Body of pancreas (tissue), 4 donors: ENCODE measurements around the gene ACSF3. TPM values are rescaled to one million over a fixed set of nuclear protein-coding genes. Genes with fewer than 3 reads are reported as not detected.
A peak's percentile ranks its signal among the peaks of the same experiment; 100 is the strongest.
"Not testable (repeated sequence)": the region's sequence is repeated elsewhere in the genome, so short reads cannot be mapped to it uniquely, and the experiment has no call there.

ENCODE experiments used
- ATAC-seq: fragments of 150-250 bp; one replicate; pipeline ENCODE4 v1.9.1; 2016
- DNase-seq, 4 donors: peaks; one replicate each; pipeline ENCODE4 v3.0.0-alpha.2; 2019
- H3K27ac ChIP-seq, 4 donors: fragments of 200-600 bp; sonication (generic); 1 replicate in 3 of 4; 2 replicates in 1 of 4; pipeline versions ENCODE4 v1.5.1 to v1.6.1; 2016 to 2019; ENCODE audit warnings: mild to moderate bottlenecking in 1 of 4, mixed read lengths in 1 of 4, moderate library complexity in 1 of 4
- H3K27me3 ChIP-seq, 2 donors: fragments of 200-600 bp; sonication (generic); one replicate each; pipeline ENCODE4 v1.6.0; 2016; ENCODE audit warnings: mild to moderate bottlenecking in 1 of 2
- H3K36me3 ChIP-seq, 2 donors: fragments of 200-600 bp; sonication (generic); replicated peaks in 1 of 2; 2 replicates each; pipeline ENCODE4 v1.5.1; 2016; ENCODE audit warnings: low read depth in 2 of 2; ENCODE audit not compliant: insufficient read depth in 1 of 2
- H3K4me1 ChIP-seq: fragments of 200-600 bp; sonication (generic); one replicate; pipeline ENCODE4 v1.6.0; 2016
- H3K4me3 ChIP-seq, 2 donors: fragments of 200-600 bp; sonication (generic); 1 replicate in 1 of 2; 2 replicates in 1 of 2; pipeline ENCODE4 v1.5.1; 2016 to 2019
- H3K9me3 ChIP-seq, 3 donors: fragments of 200-600 bp; sonication (generic); 1 replicate in 2 of 3; 2 replicates in 1 of 3; pipeline ENCODE4 v1.5.1; 2016
- CTCF ChIP-seq, 7 experiments: fragments of 450-650 bp in 4 of 7; fragments of 200-600 bp in 3 of 7; sonication (generic) in 3 of 7; IDR thresholded peaks; one replicate each; pipeline ENCODE4 v1.5.1; 2016 to 2019; ENCODE audit warnings: antibody characterized with exemption in 7 of 7
- POLR2A ChIP-seq, 3 donors: fragments of 450-650 bp; IDR thresholded peaks; one replicate each; pipeline ENCODE4 v1.6.1; 2016; ENCODE audit warnings: antibody characterized with exemption in 3 of 3, mild to moderate bottlenecking in 2 of 3
- WGBS, 2 donors: methylation state at CpG; one replicate each; pipeline ENCODE4 v1.1.5; 2017; 5-methylcytosine and 5-hydroxymethylcytosine counted together
- intact Hi-C: fragments of 100-400 bp; cut with DNase I; formaldehyde crosslinking; loops from one replicate; pipeline ENCODE4 v1.15.1; 2023
- total RNA-seq, 2 donors: library from RNA; depleted of rRNA; stranded (reverse); fragments of >200 nt; gene quantifications; one replicate each; pipeline ENCODE4 v1.1.0, GENCODE V29; 2016

The ACSF3 gene
- total RNA-seq, 2 donors from 2014 or later: 22.1 to 48.8 TPM

GRCh38 chr16:89184933-89185794 is 91.5 kb downstream of the ACSF3 start:
- no peaks in the 10 kb centered on the region for H3K27me3 ChIP-seq
- no peak for ATAC-seq

GRCh38 chr16:89185887-89186592 is 92.4 kb downstream of the ACSF3 start:
- DNase-seq, ATAC-seq, H3K4me3 ChIP-seq, H3K4me1 ChIP-seq, H3K9me3 ChIP-seq, H3K27ac ChIP-seq, H3K36me3 ChIP-seq, H3K27me3 ChIP-seq, intact Hi-C loops: not testable (repeated sequence)
- 64 to 77% methylated on average over 17 to 30 of the region's 30 CpGs for WGBS, 2 donors

More at GRCh38 chr16:89184933-89185794, 91.5 kb downstream of the ACSF3 start:
- DNase-seq: no peak
- intact Hi-C loops: no loop called here
- Histone ChIP-seq H3K4me3 (no peak overlapping the region), H3K36me3 (no peaks in the 10 kb centered on the region), H3K9me3 (no peaks in the 10 kb centered on the region), H3K27ac (no peak overlapping the region), H3K4me1 (no peaks in the 10 kb centered on the region)
- TF ChIP-seq CTCF (IDR thresholded peaks at IDR 0.05): no peak
- TF ChIP-seq POLR2A (IDR thresholded peaks at IDR 0.05): no peak
- WGBS, 2 donors: 70 to 83% methylated on average over 2 to 37 of the region's 48 CpGs

DNA sequence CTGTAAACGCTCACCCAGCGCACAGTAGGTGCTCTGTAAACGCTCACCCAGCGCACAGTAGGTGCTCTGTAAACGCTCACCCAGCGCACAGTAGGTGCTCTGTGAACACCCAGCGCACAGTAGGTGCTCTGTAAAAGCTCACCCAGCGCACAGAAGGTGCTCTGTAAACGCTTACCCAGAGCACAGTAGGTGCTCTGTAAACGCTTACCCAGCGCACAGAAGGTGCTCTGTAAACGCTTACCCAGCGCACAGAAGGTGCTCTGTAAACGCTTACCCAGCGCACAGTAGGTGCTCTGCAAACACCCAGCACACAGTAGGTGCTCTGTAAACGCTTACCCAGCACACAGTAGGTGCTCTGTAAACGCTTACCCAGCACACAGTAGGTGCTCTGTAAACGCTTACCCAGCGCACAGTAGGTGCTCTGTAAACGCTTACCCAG is 93.0 kb downstream of the ACSF3 start:
- 67 to 85% methylated on average over 14 to 20 of the region's 20 CpGs for WGBS, 2 donors
- H3K27me3 ChIP-seq, ATAC-seq, DNase-seq, H3K36me3 ChIP-seq, H3K4me3 ChIP-seq, H3K9me3 ChIP-seq, H3K4me1 ChIP-seq, intact Hi-C loops, H3K27ac ChIP-seq: not testable (repeated sequence)

- intact Hi-C loops: no loop called here
- H3K27ac ChIP-seq: no peak overlapping the region
- no peak for DNase-seq
- WGBS, 2 donors: 41 to 49% methylated on average over 12 to 18 of the region's 19 CpGs
- ATAC-seq: no peak
- no peaks in the 10 kb centered on the region for H3K36me3 ChIP-seq
- no peaks in the 10 kb centered on the region for H3K9me3 ChIP-seq
- H3K4me3 ChIP-seq: no peak overlapping the region
- peaks cover 0 to 4% of the 10 kb centered on the region in 2 donors for H3K27me3 ChIP-seq
- TF ChIP-seq POLR2A (IDR thresholded peaks at IDR 0.05) (no peak), CTCF (IDR thresholded peaks at IDR 0.05) (no peak)
- peaks cover 9% of the 10 kb centered on the region for H3K4me1 ChIP-seq
Measured at GRCh38 chr16:89187032-89187769, 93.5 kb downstream of the ACSF3 start.

- intact Hi-C loops: no loop called here
- H3K4me1 ChIP-seq: peaks cover 11% of the 10 kb centered on the region
- H3K4me3 ChIP-seq: no peak overlapping the region
- DNase-seq: peak in 1 of 4 donors; percentile 11
- no peak overlapping the region for H3K27ac ChIP-seq
- WGBS, 2 donors: 66% methylated on average over 19 of the region's 19 CpGs; no CpG with 5 or more reads in 1 of the 2 donors
- no peak for ATAC-seq
- H3K36me3 ChIP-seq: no peaks in the 10 kb centered on the region
- TF ChIP-seq CTCF (IDR thresholded peaks at IDR 0.05) (no peak), POLR2A (IDR thresholded peaks at IDR 0.05) (no peak)
- H3K9me3 ChIP-seq: no peaks in the 10 kb centered on the region
- H3K27me3 ChIP-seq: peaks cover 0 to 4% of the 10 kb centered on the region in 2 donors
Measured at GRCh38 chr16:89187770-89188392, 94.2 kb downstream of the ACSF3 start.

- H3K27me3 ChIP-seq, H3K4me3 ChIP-seq, H3K36me3 ChIP-seq, intact Hi-C loops, ATAC-seq, DNase-seq, H3K9me3 ChIP-seq, H3K27ac ChIP-seq: not testable (repeated sequence)
- H3K4me1 ChIP-seq: peaks cover 11% of the 10 kb centered on the region
- 81 to 87% methylated on average over 3 to 25 of the region's 25 CpGs for whole genome bisulfite sequencing, 2 donors
Measured at GRCh38 chr16:89188471-89189357, 95.1 kb downstream of the ACSF3 start.
